ENCODE data around the gene CHD5.

Gene CHD5

GRCh38 chr1:6142036-6142621 is 38.0 kb downstream of the CHD5 start:
- no peaks in the 10 kb centered on the region for H3K9me3 ChIP-seq (ENCODE audit: control insufficient read depth in 2 of 2, low read length in 2 of 2)
- no peak overlapping the region for H3K27ac ChIP-seq (ENCODE audit: low read length)
- peaks cover under 1 to 7% of the 10 kb centered on the region in 2 donors for H3K27me3 ChIP-seq (ENCODE audit: control insufficient read depth in 1 of 2, insufficient read depth in 2 of 2, low read length in 2 of 2)
- H3K4me1 ChIP-seq (ENCODE audit: control insufficient read depth, insufficient read depth, low read length), result no peaks in the 10 kb centered on the region
- no peak overlapping the region for H3K4me3 ChIP-seq (ENCODE audit: low read length in 2 of 2)
- H3K36me3 ChIP-seq (ENCODE audit: control insufficient read depth in 2 of 2, insufficient read depth in 2 of 2, low read length in 2 of 2), result no peaks in the 10 kb centered on the region
- no peak overlapping the region for H3K9ac ChIP-seq (ENCODE audit: low read length in 2 of 2)

- no peak overlapping the region for H3K27ac ChIP-seq (ENCODE audit: low read length)
- no peaks in the 10 kb centered on the region for H3K4me1 ChIP-seq (ENCODE audit: control insufficient read depth, insufficient read depth, low read length)
- peaks cover 0 to 4% of the 10 kb centered on the region in 2 donors for H3K27me3 ChIP-seq (ENCODE audit: control insufficient read depth in 1 of 2, insufficient read depth in 2 of 2, low read length in 2 of 2)
- H3K9me3 ChIP-seq (ENCODE audit: control insufficient read depth in 2 of 2, low read length in 2 of 2), result no peaks in the 10 kb centered on the region
- no peaks in the 10 kb centered on the region for H3K36me3 ChIP-seq (ENCODE audit: control insufficient read depth in 2 of 2, insufficient read depth in 2 of 2, low read length in 2 of 2)
- no peak overlapping the region for H3K4me3 ChIP-seq (ENCODE audit: low read length in 2 of 2)
- no peak overlapping the region for H3K9ac ChIP-seq (ENCODE audit: low read length in 2 of 2)
Observed at GRCh38 chr1:6141592-6141991, 38.5 kb downstream of the CHD5 start.

GRCh38 chr1:6140413-6140812 is 39.7 kb downstream of the CHD5 start:
- no peaks in the 10 kb centered on the region for H3K4me1 ChIP-seq (ENCODE audit: control insufficient read depth, insufficient read depth, low read length)
- no peak overlapping the region for H3K9ac ChIP-seq (ENCODE audit: low read length in 2 of 2)
- H3K27ac ChIP-seq (ENCODE audit: low read length), result no peak overlapping the region

GRCh38 chr1:6137758-6138157 is 42.4 kb downstream of the CHD5 start:
- H3K27ac ChIP-seq (ENCODE audit: low read length), result no peak overlapping the region
- H3K9me3 ChIP-seq (ENCODE audit: control insufficient read depth in 2 of 2, low read length in 2 of 2), result no peaks in the 10 kb centered on the region
- no peaks in the 10 kb centered on the region for H3K4me1 ChIP-seq (ENCODE audit: control insufficient read depth, insufficient read depth, low read length)
- H3K27me3 ChIP-seq (ENCODE audit: control insufficient read depth in 1 of 2, insufficient read depth in 2 of 2, low read length in 2 of 2), result no peaks in the 10 kb centered on the region
- no peak overlapping the region for H3K9ac ChIP-seq (ENCODE audit: low read length in 2 of 2)
- H3K4me3 ChIP-seq (ENCODE audit: low read length in 2 of 2), result no peak overlapping the region
- no peaks in the 10 kb centered on the region for H3K36me3 ChIP-seq (ENCODE audit: control insufficient read depth in 2 of 2, insufficient read depth in 2 of 2, low read length in 2 of 2)

More at GRCh38 chr1:6140413-6140812, 39.7 kb downstream of the CHD5 start:
- H3K36me3 ChIP-seq (ENCODE audit: control insufficient read depth in 2 of 2, insufficient read depth in 2 of 2, low read length in 2 of 2), result no peaks in the 10 kb centered on the region
- H3K9me3 ChIP-seq (ENCODE audit: control insufficient read depth in 2 of 2, low read length in 2 of 2), result no peaks in the 10 kb centered on the region
- H3K4me3 ChIP-seq (ENCODE audit: low read length in 2 of 2), result no peak overlapping the region
- H3K27me3 ChIP-seq (ENCODE audit: control insufficient read depth in 1 of 2, insufficient read depth in 2 of 2, low read length in 2 of 2), result no peaks in the 10 kb centered on the region

GRCh38 chr1:6136516-6137220 is 43.5 kb downstream of the CHD5 start:
- Histone ChIP-seq H3K27ac (ENCODE audit: low read length) (no peak overlapping the region), H3K4me3 (ENCODE audit: low read length in 2 of 2) (no peak overlapping the region), H3K27me3 (ENCODE audit: control insufficient read depth in 1 of 2, insufficient read depth in 2 of 2, low read length in 2 of 2) (no peaks in the 10 kb centered on the region), H3K36me3 (ENCODE audit: control insufficient read depth in 2 of 2, insufficient read depth in 2 of 2, low read length in 2 of 2) (no peaks in the 10 kb centered on the region), H3K9ac (ENCODE audit: low read length in 2 of 2) (no peak overlapping the region), H3K4me1 (ENCODE audit: control insufficient read depth, insufficient read depth, low read length) (no peaks in the 10 kb centered on the region), H3K9me3 (ENCODE audit: control insufficient read depth in 2 of 2, low read length in 2 of 2) (peaks cover 0 to 7% of the 10 kb centered on the region in 2 donors)

GRCh38 chr1:6134741-6135510 is 45.2 kb downstream of the CHD5 start:
- Histone ChIP-seq H3K36me3 (ENCODE audit: control insufficient read depth in 2 of 2, insufficient read depth in 2 of 2, low read length in 2 of 2) (no peaks in the 10 kb centered on the region), H3K4me1 (ENCODE audit: control insufficient read depth, insufficient read depth, low read length) (no peaks in the 10 kb centered on the region), H3K9me3 (ENCODE audit: control insufficient read depth in 2 of 2, low read length in 2 of 2) (peaks cover 0 to 7% of the 10 kb centered on the region in 2 donors), H3K4me3 (ENCODE audit: low read length in 2 of 2) (no peak overlapping the region), H3K27me3 (ENCODE audit: control insufficient read depth in 1 of 2, insufficient read depth in 2 of 2, low read length in 2 of 2) (no peaks in the 10 kb centered on the region), H3K27ac (ENCODE audit: low read length) (no peak overlapping the region), H3K9ac (ENCODE audit: low read length in 2 of 2) (no peak overlapping the region)

- Histone ChIP-seq H3K27me3 (ENCODE audit: control insufficient read depth in 1 of 2, insufficient read depth in 2 of 2, low read length in 2 of 2) (no peaks in the 10 kb centered on the region), H3K27ac (ENCODE audit: low read length) (no peak overlapping the region), H3K36me3 (ENCODE audit: control insufficient read depth in 2 of 2, insufficient read depth in 2 of 2, low read length in 2 of 2) (no peaks in the 10 kb centered on the region), H3K4me3 (ENCODE audit: low read length in 2 of 2) (no peak overlapping the region), H3K4me1 (ENCODE audit: control insufficient read depth, insufficient read depth, low read length) (no peaks in the 10 kb centered on the region), H3K9ac (ENCODE audit: low read length in 2 of 2) (no peak overlapping the region), H3K9me3 (ENCODE audit: control insufficient read depth in 2 of 2, low read length in 2 of 2) (peaks cover 0 to 7% of the 10 kb centered on the region in 2 donors)
Observed at GRCh38 chr1:6134206-6134605, 45.9 kb downstream of the CHD5 start.

GRCh38 chr1:6133146-6133895 is 46.8 kb downstream of the CHD5 start:
- no peak overlapping the region for H3K9ac ChIP-seq (ENCODE audit: low read length in 2 of 2)
- H3K36me3 ChIP-seq (ENCODE audit: control insufficient read depth in 2 of 2, insufficient read depth in 2 of 2, low read length in 2 of 2), result no peaks in the 10 kb centered on the region
- H3K4me3 ChIP-seq (ENCODE audit: low read length in 2 of 2), result no peak overlapping the region
- H3K4me1 ChIP-seq (ENCODE audit: control insufficient read depth, insufficient read depth, low read length), result no peaks in the 10 kb centered on the region
- H3K27ac ChIP-seq (ENCODE audit: low read length), result no peak overlapping the region
- peaks cover 0 to 7% of the 10 kb centered on the region in 2 donors for H3K9me3 ChIP-seq (ENCODE audit: control insufficient read depth in 2 of 2, low read length in 2 of 2)
- H3K27me3 ChIP-seq (ENCODE audit: control insufficient read depth in 1 of 2, insufficient read depth in 2 of 2, low read length in 2 of 2), result no peaks in the 10 kb centered on the region

GRCh38 chr1:6131561-6131960 is 48.6 kb downstream of the CHD5 start:
- Histone ChIP-seq H3K27ac (ENCODE audit: low read length) (no peak overlapping the region), H3K9me3 (ENCODE audit: control insufficient read depth in 2 of 2, low read length in 2 of 2) (peaks cover 0 to 7% of the 10 kb centered on the region in 2 donors), H3K4me3 (ENCODE audit: low read length in 2 of 2) (no peak overlapping the region), H3K27me3 (ENCODE audit: control insufficient read depth in 1 of 2, insufficient read depth in 2 of 2, low read length in 2 of 2) (no peaks in the 10 kb centered on the region), H3K36me3 (ENCODE audit: control insufficient read depth in 2 of 2, insufficient read depth in 2 of 2, low read length in 2 of 2) (no peaks in the 10 kb centered on the region), H3K4me1 (ENCODE audit: control insufficient read depth, insufficient read depth, low read length) (peaks cover 5% of the 10 kb centered on the region), H3K9ac (ENCODE audit: low read length in 2 of 2) (no peak overlapping the region)

GRCh38 chr1:6130596-6130995 is 49.5 kb downstream of the CHD5 start:
- H3K27ac ChIP-seq (ENCODE audit: low read length), result no peak overlapping the region
- H3K9me3 ChIP-seq (ENCODE audit: control insufficient read depth in 2 of 2, low read length in 2 of 2), result peaks cover 0 to 7% of the 10 kb centered on the region in 2 donors
- H3K36me3 ChIP-seq (ENCODE audit: control insufficient read depth in 2 of 2, insufficient read depth in 2 of 2, low read length in 2 of 2), result no peaks in the 10 kb centered on the region
- no peak overlapping the region for H3K4me3 ChIP-seq (ENCODE audit: low read length in 2 of 2)
- no peak overlapping the region for H3K9ac ChIP-seq (ENCODE audit: low read length in 2 of 2)
- H3K4me1 ChIP-seq (ENCODE audit: control insufficient read depth, insufficient read depth, low read length), result peaks cover 5% of the 10 kb centered on the region
- H3K27me3 ChIP-seq (ENCODE audit: control insufficient read depth in 1 of 2, insufficient read depth in 2 of 2, low read length in 2 of 2), result no peaks in the 10 kb centered on the region
